Spinal cord (tissue), 10 donors: ENCODE data around the gene POTEI. TPM values are rescaled to one million over a fixed set of nuclear protein-coding genes. Genes with fewer than 3 reads are reported as not detected.
"Not testable (repeated sequence)": the region's sequence is repeated elsewhere in the genome, so short reads cannot be mapped to it uniquely, and the experiment has no call there.

ENCODE experiments used
- DNase-seq, 6 donors: peaks; one replicate each; pipeline versions ENCODE4 v3.0.0 to v3.0.0-alpha.2; 2013 to 2015; ENCODE audit warnings: low spot score in 6 of 6, low read depth in 4 of 6
- H3K27ac ChIP-seq: one replicate; pipeline ENCODE4 v1.5.1; 2013; ENCODE audit warnings: low read depth, low read length, control low read depth
- H3K27me3 ChIP-seq: one replicate; pipeline ENCODE4 v1.6.1; 2013; ENCODE audit warnings: low read length; ENCODE audit not compliant: control insufficient read depth, insufficient read depth
- H3K36me3 ChIP-seq: one replicate; pipeline ENCODE4 v1.6.1; 2013; ENCODE audit warnings: low read length; ENCODE audit not compliant: control insufficient read depth, insufficient read depth
- H3K4me1 ChIP-seq: one replicate; pipeline ENCODE4 v1.6.1; 2013; ENCODE audit warnings: low read length; ENCODE audit not compliant: control insufficient read depth, insufficient read depth
- H3K4me3 ChIP-seq: one replicate; pipeline ENCODE4 v1.5.1; 2013; ENCODE audit warnings: low read depth, low read length, control low read depth
- H3K9me3 ChIP-seq: one replicate; pipeline ENCODE4 v1.6.1; 2013; ENCODE audit warnings: low read length; ENCODE audit not compliant: control insufficient read depth, insufficient read depth
- WGBS: methylation state at CpG from one replicate; pipeline ENCODE4 v1.1.5; 2013; ENCODE audit warnings: missing lambda C conversion rate; ENCODE audit not compliant: insufficient coverage; 5-methylcytosine and 5-hydroxymethylcytosine counted together
- polyA plus RNA-seq, 2 donors: library from polyadenylated mRNA; unstranded; fragments of 120-200 nt; gene quantifications; one replicate each; pipeline ENCODE4 v1.2.1, GENCODE V29; 2013; ENCODE audit not compliant: insufficient read length in 2 of 2
- total RNA-seq, 2 donors: library from RNA; depleted of rRNA in 1 of 2; stranded (reverse); fragments of 120-200 nt in 1 of 2; fragments of >200 nt in 1 of 2; gene quantifications; one replicate each; pipeline versions ENCODE4 v1.2.3 to v1.2.4, GENCODE V29; 2013 to 2014
- donor health status: healthy.

POTEI gene
- total and polyA plus RNA-seq, 4 donors: 0.59 to 1.1 (median 0.83) TPM

DNA sequence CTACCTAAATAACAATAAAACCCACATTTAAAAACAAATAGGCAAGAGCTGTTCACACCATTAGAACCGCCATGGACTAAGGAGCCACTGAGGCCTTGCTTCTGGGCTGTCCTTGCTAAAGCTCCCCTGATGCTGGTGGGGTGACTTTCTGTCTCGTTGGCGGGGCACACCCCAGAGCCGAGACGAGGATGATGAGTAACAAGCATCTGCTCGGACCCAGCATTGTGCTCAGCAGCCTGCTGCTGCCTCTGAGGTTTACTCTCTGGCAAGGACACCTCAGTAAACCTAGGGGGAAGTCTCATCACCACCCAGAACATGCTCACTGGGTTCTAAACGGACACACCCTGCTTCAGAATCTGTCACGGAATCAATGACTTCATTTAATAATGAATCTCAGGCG, 22.5 kb upstream of the POTEI start:
- not testable (repeated sequence) for H3K9me3 ChIP-seq, H3K4me3 ChIP-seq, H3K27me3 ChIP-seq, H3K36me3 ChIP-seq, H3K4me1 ChIP-seq, H3K27ac ChIP-seq, DNase-seq
- WGBS: no CpG with 5 or more reads among the region's 9 CpGs

DNA sequence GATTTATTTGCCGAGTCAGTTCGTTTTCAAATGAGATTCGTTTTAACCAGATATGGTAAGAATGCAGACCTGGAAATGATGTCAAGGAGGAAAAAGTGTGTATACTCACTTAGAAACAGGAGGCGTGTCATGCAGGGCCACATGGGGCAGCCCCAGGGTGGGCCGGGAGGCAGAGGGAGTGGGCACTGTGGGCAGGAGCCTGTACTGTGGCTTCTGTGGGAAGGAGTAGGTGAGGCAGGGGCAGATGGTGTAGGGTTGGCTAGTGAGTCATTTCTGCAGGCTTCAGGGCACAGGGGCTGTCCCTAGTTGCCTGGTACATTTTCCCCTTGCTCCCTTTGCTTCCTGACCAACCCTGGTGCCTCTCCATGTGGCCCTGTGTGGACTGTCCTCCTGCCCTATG, 22.1 kb upstream of the POTEI start:
- H3K4me1 ChIP-seq, H3K36me3 ChIP-seq, H3K9me3 ChIP-seq, H3K27me3 ChIP-seq, DNase-seq, H3K27ac ChIP-seq, H3K4me3 ChIP-seq: not testable (repeated sequence)
- WGBS: no CpG with 5 or more reads among the region's 5 CpGs

DNA sequence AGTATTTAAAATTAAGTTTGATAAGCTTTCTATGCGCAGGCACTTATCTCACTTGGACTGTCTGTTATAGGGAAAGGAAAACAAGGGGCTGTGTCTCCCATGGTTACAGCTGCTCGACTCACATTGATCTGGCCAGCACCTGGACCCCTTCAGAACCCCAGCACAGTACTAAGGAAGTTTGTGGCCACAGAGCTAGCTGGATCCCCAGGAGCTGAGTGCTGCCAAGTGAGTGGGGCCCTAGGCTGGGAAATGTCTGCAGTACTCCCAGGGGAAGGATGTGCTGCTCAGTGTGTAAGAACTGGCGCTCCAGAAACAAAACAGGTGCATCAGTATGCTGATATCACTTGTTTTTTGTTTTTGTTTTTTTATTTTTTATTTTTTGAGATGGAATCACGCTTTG, 21.1 kb upstream of the POTEI start:
- not testable (repeated sequence) for H3K4me1 ChIP-seq, H3K4me3 ChIP-seq, H3K9me3 ChIP-seq, H3K27ac ChIP-seq, H3K36me3 ChIP-seq, H3K27me3 ChIP-seq, DNase-seq
- WGBS: no CpG with 5 or more reads among the region's 4 CpGs

DNA sequence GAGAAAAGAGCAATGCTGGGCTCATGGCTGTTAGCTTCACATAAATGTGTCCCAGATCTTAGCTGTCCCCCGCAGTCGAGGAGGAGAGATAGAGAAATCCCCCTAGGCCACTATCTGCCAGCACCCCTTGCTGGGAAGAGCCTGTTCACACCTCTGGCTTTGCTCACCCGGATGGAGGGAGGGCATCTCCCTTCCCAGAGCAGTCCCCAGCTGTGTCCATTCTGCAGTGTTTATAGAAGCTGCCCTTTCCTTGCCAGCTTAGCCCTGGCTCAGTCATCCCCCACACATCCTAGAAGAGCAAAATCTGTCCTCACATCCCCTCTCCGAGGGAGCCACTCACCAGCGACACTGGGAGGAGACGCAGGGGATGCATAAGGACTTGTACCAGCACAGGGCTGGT, 20.4 kb upstream of the POTEI start:
- not testable (repeated sequence) for DNase-seq
- no CpG with 5 or more reads among the region's 6 CpGs for WGBS

DNA sequence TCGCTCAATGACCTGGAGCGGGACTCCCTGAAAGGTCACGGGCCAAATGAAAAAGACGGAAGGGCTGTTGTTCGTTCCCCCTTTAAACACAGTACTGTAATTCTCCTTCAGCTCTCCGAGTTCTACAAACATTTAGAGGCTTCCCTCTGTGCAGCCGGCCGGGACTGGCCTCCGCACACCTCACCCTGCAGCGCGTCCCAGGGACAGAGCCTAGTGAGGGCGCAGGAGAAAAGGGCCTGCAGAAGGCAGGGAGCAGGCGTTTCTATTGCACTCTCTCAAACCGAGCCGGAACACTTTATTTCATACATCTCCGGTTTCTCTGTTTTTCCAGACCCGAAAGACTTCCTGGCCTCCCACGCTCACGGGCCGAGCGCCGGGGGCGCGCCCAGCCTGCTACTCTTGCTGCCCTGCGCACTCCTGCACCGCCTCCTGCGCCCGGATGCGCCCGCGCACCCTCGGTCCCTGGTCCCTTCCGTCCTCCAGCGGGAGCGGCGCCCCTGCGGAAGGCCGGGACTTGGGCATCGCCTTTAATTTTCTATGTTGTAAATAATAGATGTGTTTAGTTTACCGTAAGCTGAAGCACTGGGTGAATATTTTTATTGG, 18.3 kb upstream of the POTEI start:
- not testable (repeated sequence) for H3K27ac ChIP-seq, DNase-seq, H3K36me3 ChIP-seq, H3K27me3 ChIP-seq, H3K9me3 ChIP-seq, H3K4me3 ChIP-seq, H3K4me1 ChIP-seq
- WGBS: no CpG with 5 or more reads among the region's 40 CpGs

More for the DNA sequence above, 20.4 kb upstream of the POTEI start:
- H3K27me3 ChIP-seq, H3K27ac ChIP-seq, H3K9me3 ChIP-seq, H3K36me3 ChIP-seq, H3K4me1 ChIP-seq, H3K4me3 ChIP-seq: not testable (repeated sequence)

DNA sequence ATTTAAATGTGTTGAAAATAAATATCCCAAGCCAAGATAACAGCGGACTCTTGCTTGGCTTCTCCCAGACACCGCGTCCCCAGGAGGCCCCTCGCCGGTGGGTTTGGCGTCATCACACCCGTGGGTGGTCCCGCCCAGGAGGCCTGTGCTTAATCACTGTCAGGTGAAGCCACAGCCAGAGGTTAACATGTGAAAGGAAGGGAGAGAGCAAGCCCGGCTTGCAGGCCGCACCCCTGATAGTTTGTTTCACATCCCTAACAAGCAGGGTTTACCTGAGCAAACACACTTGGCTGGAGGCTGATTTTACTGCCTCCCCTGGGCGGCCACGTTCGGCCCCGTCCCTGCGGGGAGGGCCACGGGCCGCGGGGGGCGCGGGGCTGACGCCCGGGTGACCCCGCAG, 13.3 kb upstream of the POTEI start:
- not testable (repeated sequence) for H3K27me3 ChIP-seq, H3K36me3 ChIP-seq, H3K4me1 ChIP-seq, DNase-seq, H3K4me3 ChIP-seq, H3K27ac ChIP-seq, H3K9me3 ChIP-seq
- WGBS: no CpG with 5 or more reads among the region's 23 CpGs

DNA sequence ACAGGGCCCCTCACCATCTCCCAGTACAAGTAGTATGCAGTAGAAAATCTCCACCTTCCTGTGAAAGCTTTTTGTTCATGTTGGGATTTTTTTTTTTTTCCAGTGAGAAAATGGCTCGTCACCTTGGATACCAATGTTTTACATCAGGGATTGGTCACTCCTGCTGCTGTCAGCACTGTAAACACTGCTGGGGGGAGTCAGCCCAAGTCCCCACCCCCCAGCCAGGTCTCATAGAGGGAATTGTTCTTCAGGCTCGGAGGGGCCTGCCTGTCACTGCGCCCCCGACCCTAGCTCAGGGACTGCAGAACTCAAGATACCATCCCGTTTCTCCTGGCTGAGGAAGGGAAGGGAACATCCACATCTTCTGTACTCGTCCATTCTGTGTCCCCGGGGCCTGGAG, 11.9 kb upstream of the POTEI start, which contains the start of gene CFC1B:
CFC1B (plus strand) TSS at position 231 of the 400 bp plus-strand sequence. CDS start 263 bp downstream, outside the sequence.
- not testable (repeated sequence) for H3K27ac ChIP-seq
- no CpG with 5 or more reads among the region's 7 CpGs for WGBS

DNA sequence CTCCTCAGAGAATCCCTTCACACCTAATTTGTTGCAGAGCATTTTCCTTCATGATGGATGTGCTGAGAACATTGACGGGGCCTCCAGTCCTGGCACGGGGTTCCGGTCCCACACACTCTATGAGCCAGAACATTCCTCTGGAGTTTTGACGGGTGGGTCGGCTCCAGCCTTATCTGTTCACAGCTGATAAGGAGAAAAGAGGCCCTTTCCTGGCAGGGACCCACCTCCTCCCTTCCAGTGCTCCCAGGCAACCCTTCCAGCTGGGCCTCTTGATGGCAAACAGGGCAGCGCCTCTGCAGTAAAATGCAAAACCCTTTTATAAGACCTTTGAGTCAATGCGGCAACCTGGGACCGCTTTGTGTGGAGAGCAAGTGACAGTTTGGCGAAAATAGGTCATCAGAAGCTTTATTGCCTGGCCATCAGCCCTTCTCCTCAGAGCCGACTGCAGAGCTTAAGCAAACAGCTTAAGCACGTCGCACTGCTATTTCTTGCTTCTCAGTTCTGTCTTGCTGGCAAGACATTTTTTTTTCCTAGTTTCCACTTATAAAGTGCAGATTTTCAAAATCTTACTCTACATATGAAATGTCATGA, 9.5 kb upstream of the POTEI start:
- H3K36me3 ChIP-seq, H3K4me3 ChIP-seq, H3K27ac ChIP-seq, H3K27me3 ChIP-seq, DNase-seq, H3K4me1 ChIP-seq, H3K9me3 ChIP-seq: not testable (repeated sequence)
- WGBS: no CpG with 5 or more reads among the region's 12 CpGs

More for the DNA sequence above, 11.9 kb upstream of the POTEI start, which contains the start of gene CFC1B:
- H3K27me3 ChIP-seq, H3K36me3 ChIP-seq, H3K4me1 ChIP-seq, H3K9me3 ChIP-seq, DNase-seq, H3K4me3 ChIP-seq: not testable (repeated sequence)

DNA sequence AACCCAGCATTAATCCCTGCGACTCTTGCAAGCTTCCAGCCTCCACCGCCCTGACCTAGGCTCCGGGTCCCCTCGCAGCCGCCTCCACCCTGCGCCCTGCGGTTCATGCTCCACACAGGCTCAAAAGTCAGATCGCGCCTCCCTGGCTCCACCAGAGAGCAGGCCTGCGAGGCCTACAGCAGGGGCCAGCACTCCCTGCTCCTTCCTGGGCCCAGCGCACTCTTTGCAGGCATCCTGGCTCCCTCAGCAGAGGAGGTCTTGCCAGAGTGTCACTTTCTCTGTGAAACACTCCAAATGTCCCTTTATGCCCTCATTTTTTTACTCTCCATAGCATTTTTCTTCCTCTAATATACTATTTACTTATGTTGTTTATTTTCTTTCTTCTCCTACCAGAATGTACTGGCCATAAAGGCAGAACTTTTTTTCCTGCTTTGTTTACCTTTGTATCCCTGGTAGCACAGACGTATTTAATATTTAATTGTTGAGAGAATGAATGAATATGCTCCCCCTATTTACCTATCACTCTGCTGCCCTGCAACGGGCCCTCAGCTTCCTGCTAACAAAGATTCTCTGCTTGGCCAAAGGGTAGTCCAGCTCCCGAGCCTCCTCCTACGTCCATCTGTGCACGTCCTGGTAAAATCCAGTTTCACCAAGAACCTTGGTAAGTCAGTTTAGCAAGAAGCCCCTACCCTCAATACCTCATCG, 2.8 kb upstream of the POTEI start:
- not testable (repeated sequence) for H3K27me3 ChIP-seq, H3K4me1 ChIP-seq, H3K36me3 ChIP-seq, H3K9me3 ChIP-seq, H3K4me3 ChIP-seq, H3K27ac ChIP-seq, DNase-seq
- WGBS: no CpG with 5 or more reads among the region's 17 CpGs
